Omental fat pad (tissue), 4 donors: ENCODE results near the gene WDR1. TPM values are rescaled to one million over a fixed set of nuclear protein-coding genes. Genes with fewer than 3 reads are reported as not detected.

Experiments
- ATAC-seq: fragments of 150-250 bp; one replicate; pipeline ENCODE4 v1.9.1; 2016; ENCODE audit warnings: mild to moderate bottlenecking, moderate library complexity; ENCODE audit not compliant: low FRiP score
- DNase-seq: peaks from one replicate; pipeline ENCODE4 v3.0.0-alpha.2; 2019; ENCODE audit warnings: low spot score
- CTCF ChIP-seq, 3 donors: fragments of 450-650 bp; IDR thresholded peaks; one replicate each; pipeline ENCODE4 v1.5.1; 2016 to 2017; ENCODE audit warnings: antibody characterized with exemption in 3 of 3, mild to moderate bottlenecking in 3 of 3, moderate library complexity in 2 of 3
- total RNA-seq, 4 donors: library from RNA; depleted of rRNA; stranded (reverse); fragments of >200 nt; gene quantifications; one replicate each; pipeline ENCODE4 v1.1.0, GENCODE V29; 2016

WDR1 gene
- total RNA-seq, 4 donors from 2014 or later = 114 to 219 (median 135) TPM

DNA sequence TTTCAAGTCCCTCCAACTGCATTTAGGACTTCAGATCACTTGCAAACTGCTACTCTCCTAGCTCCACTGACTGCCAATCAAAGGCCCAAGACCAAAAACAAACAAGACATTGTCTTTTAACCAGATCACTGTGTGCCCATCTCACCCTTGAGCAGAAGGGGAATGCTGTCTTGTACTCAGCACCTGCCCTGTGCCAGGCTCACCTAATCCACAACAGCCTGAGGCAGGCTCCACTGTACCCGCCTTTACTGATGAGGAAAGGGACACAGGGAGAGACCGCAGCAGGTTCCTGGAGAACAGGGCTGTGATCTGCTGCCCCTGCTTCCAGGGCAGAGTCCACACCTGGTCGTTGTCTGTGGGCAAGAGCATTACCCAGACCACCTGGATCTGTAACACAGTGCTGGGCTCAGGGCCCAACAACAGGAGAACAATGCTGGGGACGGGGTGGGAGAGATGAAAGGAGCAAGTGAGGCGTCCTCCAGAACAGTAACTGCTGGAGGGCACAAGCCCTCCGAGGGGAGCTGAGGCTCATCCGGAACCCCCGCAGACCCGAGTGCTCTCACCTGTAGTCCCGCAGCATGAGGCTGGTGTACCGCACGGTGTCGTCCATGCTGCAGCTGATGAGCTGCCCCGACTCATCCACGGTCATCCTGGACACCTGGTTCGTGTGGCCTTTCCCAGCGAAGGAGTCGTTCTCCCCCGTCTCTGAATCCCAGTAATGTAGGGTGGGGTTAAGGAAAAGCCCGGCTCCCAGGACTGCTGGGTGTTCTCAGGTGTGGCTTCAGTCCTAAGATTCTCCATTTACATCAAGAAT, 33.9 kb downstream of the WDR1 start:
- ATAC-seq = no peak
- DNase-seq = peak; percentile 8
- no peak for TF ChIP-seq CTCF (IDR thresholded peaks at IDR 0.05)

GRCh38 chr4:10082047-10082446, 34.6 kb downstream of the WDR1 start:
- ATAC-seq = no peak
- no peak for DNase-seq
- TF ChIP-seq CTCF (IDR thresholded peaks at IDR 0.05) = no peak

- no peak for ATAC-seq
- DNase-seq = no peak
- TF ChIP-seq CTCF (IDR thresholded peaks at IDR 0.05) = no peak
These were observed 35.4 kb downstream of the WDR1 start for GRCh38 chr4:10081218-10081606.

- TF ChIP-seq CTCF (IDR thresholded peaks at IDR 0.05) = no peak
- ATAC-seq (no peak), DNase-seq (no peak)
These were observed 35.9 kb downstream of the WDR1 start for GRCh38 chr4:10080589-10081217.

GRCh38 chr4:10079912-10080588, 36.5 kb downstream of the WDR1 start:
- DNase-seq = no peak
- no peak for ATAC-seq

DNA sequence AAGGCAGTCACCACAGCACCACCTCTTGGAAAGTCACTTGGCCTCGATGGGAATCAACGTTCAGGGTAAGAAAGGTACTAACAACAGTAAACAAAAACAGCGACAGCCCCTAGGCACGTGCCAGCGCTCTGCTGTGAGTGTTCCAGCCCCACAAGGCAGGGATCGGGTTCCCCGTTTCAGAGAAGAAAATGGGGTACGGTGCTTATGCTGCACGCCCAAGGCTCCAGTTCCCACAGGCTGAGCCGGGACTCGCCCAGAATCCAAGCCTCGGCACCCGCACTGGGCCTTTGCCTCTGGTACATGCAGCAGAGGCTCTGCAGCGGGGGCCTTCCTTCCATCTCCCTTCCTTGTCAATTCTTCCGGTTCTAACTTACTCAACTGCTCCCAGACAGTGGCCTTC, 37.3 kb downstream of the WDR1 start:
- no peak for DNase-seq
- no peak for ATAC-seq
- TF ChIP-seq CTCF (IDR thresholded peaks at IDR 0.05) = no peak

More at GRCh38 chr4:10079912-10080588, 36.5 kb downstream of the WDR1 start:
- TF ChIP-seq CTCF (IDR thresholded peaks at IDR 0.05) = no peak
